HG02938 (cell line): ENCODE results near the gene WNT2.
"Not testable (repeated sequence)": the region's sequence is repeated elsewhere in the genome, so short reads cannot be mapped to it uniquely, and the experiment has no call there.

Experiments used
- ATAC-seq: cut with Tn5 transposase; IDR thresholded peaks from one replicate; pipeline ENCODE4 v1.9.1; 2021; ENCODE audit warnings: mild to moderate bottlenecking, moderate library complexity; ENCODE audit not compliant: unreplicated experiment

The WNT2 gene

DNA sequence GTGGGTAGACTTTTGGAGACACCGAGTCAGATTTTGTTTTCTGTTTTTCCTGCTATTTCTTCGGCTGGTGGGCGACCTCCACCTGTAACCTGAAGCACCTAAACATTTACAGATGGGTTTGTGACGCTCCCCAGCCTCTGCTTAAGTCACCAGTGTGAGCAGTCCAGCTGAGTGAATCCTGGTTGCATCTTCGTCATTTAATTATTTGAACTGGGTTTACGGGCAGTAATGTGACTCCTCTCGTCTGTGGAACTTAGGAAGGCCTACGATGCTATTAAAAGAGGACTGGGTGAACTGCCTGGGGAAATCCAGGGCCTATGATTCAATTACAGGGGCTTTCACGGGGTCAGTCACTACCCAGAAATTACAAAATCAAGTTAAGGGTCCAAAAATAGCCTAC lies 52.5 kb downstream of the WNT2 start:
- no peak for ATAC-seq

DNA sequence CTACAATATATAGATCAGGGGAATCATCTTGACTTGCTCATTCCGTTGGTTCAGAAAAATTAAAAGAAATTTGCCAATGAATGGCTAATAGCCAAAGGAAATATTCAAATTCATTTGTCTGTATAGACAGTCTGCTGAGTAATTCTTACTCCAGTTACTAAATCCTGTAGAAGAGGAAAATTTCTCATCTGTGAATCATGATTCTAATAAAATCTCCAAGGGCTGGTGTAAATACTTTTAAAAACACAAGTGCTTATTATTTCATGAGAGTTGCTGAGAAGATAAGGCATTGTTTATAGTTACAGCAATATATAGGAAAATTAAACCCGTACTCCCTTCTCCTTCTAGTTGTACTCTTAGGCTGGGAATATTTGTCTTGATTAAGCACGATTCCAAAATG lies 53.0 kb downstream of the WNT2 start:
- ATAC-seq, result no peak

DNA sequence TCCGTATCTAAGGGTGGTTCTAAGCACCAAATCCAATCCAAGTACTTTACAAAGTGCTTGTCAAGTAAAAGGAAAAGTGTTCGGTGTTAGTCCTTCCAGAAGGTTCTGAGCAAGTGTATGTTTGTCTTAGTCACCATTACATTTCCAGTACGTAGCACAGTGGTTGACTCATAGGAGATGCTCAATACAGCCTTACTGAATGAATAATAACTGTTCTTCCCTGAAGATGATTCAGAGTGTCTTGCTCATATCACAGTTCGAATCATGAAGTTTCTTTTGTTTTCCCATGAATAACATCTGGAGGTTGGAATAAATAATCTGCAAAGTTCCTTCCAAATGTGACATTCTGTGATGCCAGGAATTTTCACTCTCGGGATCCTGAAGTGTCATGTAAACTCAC lies 53.4 kb downstream of the WNT2 start:
- ATAC-seq, result no peak

DNA sequence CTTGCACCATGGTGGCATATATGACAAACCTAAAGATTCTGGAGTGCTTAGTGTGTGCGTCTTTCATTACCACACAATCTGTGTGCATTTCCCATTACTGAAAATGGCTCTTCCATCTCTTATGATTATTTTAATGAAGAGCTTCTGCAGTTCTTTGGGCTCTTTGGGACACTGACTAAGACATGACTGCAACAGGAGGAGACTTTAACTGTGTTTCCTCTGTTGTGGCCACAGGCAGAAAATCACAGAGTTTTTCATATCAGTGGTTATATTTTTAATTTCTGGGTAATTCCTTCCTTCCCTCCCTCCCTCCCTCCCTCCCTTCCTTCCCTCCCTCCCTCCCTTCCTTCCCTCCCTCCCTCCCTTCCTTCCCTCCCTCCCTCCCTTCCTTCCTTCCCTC lies 58.1 kb downstream of the WNT2 start:
- ATAC-seq, result no peak

DNA sequence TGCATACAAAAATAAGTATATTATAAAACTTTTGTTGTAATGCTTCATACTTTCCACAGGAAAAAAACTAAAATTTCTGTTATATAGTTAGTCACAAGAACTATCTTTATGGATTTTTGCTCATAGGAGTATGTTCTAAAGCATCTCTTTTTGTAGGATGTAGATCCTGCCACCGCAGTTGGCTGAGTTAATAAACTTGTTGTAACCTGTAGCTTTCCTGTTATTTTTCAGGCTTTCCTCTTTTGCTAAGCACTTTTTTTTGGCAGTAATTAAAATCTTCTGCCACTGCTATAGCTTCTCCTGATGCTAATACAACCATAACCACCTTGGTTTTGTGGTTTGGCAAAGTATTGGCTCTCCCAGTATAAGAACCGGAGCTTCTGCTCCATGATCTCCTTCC lies 60.3 kb downstream of the WNT2 start:
- no peak for ATAC-seq

DNA sequence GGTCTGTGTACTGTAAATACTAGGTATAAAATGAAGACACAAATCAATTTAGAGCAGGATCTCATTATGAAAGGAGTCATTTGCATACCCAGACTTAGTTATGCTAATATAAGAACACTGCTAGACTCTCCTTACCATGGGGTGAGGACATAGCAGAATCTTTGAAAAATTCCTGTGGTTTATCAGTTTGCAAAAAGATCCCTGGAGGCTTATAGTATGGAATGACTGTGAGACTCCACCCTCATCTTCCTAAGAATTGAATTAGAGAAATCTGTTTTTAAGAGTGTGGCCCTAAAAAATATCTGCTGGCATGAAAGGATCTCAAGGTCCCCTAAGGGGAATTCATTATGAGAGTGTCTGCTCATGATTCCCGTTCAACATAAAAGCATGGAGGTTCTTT lies 63.2 kb downstream of the WNT2 start:
- ATAC-seq, result no peak

DNA sequence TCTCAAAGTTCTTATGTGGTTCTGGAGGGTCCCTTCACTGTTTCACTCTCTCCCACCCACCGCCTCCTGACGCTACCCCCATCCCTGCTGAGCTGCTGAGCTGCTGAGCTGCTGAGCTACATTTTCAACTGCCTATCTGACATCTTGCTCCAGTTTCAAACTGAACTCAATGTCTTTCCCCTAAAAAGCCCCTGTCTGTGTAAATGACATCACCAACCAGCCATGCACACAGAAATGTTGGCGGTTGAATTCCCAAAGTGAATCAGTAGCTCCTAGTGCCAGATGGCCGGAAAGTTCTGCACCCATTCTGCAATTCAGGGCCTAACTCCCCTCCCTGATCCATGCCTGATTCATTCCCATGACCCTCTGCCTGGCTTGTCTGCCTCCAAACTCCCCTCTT lies 71.2 kb downstream of the WNT2 start:
- peak; percentile 39 for ATAC-seq

DNA sequence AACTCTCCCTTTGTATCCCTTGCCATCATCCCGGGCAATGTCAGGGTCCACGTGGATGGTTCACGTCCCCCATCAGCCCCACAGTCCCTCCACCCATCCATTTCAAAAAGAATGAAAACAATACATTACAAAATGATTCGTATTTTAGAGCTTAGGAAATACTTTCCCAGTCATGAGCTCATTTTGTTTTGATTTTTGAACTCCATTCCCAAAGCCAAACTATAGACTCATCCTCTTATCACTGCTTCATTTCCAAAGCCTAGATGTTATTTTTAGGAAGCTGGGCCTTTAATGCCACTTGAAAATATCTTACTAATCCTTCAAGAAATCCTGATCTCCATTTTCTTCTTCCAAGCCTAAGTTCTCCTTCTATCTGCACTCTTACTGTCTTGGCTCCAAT lies 72.1 kb downstream of the WNT2 start:
- no peak for ATAC-seq

DNA sequence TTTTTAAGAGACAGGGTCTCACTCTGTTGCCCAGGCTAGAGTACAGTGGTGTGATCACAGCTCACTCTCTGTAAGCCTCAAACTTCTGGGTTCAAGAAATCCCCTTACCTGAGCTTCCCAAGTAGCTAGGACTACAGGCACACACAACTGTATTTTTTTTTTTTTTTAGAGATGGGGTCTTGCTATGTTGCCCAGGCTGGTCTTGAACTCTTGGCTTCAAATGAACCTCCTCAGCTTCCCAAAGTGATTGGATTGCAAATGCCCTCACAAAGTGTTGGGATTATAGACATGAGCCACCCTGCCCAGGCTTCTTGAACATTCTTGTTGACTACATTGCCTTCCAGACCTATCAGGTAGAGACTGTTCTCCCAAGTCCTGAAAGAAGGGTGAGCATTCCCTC lies 72.6 kb downstream of the WNT2 start:
- ATAC-seq, result no peak

DNA sequence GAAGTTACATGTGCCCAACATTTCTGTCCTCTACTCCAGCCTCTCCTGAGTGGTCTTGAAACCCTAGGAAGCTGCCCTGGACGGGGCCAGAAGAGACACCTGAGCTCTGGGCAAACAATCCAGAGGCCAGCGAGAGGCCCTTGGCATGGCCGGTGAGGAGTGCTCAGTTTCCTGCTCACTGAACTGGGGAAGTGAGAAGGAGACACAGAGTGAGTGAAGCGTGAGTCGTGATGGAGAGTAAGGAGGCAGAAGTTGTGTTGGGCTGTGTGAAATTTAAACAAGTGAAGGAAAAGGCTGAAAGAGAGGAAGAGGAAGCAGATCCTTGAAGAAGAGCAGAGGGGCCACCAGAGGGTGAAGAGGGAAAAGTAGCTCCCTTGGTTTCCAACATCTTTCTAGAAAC lies 73.2 kb downstream of the WNT2 start:
- ATAC-seq, result no peak

DNA sequence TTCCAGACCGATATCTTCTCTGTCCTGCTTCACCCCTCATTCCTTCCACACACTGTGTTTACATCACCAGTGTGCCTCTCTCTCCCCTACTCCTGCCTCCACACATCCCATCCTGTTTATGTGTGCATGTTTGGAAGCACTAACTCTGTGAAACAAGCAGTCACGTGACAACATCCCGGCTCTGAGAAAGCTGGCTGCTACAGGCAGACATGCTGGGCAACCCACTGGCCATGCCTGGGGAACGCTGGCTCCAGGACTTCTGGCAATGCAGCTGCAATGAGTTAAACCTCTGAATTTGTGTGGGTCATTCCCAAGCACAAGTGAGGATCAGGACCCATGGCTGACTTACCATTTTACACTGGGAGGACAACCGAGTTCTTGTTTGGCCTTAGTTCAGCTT lies 74.0 kb downstream of the WNT2 start:
- ATAC-seq, result no peak

DNA sequence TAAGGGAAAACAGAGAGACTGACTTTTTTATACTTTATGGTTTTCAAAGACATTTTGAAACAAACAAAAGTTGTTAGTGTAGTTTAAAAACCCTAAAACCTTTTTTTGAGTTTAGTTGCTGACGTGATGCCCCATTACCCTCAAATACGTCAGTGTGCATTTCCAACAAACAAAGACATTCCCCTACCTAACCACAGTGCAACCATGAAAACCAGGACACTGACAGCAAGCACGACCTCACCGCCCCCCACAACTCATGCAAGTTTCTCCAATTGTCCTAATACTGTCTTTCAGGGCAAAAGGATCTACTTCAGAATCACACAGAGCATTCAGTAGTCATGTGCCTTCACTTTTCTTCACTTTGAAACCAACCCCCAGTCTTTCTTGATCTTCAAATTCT lies 75.0 kb downstream of the WNT2 start:
- no peak for ATAC-seq

DNA sequence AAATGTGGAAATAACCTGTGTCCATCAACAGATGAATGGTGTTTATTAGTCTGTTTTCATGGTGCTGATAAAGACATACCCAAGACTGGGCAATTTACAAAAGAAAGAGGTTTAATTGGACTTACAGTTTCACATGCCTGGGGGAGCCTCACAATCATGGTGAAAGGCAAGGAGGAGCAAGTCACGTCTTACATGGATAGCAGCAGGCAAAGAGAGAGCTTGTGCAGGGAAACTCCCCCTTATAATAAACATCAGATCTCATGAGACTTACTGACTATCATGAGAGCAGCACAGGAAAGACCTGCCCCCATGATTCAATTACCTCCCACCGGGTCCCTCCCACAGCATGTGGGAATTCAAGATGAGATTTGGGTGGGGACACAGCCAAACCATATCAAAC lies 77.2 kb downstream of the WNT2 start:
- ATAC-seq, result not testable (repeated sequence)

DNA sequence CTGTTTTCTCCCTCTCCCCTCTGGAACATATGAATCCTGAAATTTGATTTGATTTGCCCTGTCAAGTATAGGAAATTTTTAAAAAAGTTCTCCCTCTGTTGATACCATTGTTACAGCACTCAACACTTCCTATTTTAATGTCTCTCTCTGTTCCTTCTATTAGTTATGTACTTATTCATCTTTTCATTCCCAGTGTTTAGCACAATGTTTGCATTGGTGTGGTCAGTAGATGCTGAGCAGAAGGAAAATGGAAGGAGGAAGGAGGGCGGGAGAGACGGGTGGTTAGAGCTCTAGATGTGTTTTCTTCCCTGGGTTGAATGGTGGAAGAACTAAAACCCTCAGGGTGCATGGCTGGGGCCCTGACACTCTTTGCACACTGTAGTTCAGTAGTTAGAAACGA lies 79.5 kb downstream of the WNT2 start:
- no peak for ATAC-seq

DNA sequence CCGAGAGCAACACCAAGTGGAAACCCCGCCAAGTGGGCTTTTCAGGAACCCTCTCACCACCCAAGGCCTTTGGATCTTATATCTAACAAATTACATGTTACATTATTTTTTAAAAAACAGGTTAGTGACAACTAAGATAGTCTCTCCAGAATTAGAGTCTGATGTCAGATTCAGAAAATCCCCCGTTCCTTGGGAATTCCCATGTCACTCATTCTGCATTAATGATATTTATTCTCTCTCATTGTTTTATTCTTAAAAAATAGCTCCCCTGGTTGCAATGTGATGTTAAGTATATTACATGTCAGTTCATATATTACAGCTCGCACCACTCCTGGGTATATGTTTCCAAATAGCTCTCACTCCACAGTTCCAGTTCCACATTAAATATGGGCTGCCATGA lies 81.8 kb downstream of the WNT2 start:
- ATAC-seq, result no peak

DNA sequence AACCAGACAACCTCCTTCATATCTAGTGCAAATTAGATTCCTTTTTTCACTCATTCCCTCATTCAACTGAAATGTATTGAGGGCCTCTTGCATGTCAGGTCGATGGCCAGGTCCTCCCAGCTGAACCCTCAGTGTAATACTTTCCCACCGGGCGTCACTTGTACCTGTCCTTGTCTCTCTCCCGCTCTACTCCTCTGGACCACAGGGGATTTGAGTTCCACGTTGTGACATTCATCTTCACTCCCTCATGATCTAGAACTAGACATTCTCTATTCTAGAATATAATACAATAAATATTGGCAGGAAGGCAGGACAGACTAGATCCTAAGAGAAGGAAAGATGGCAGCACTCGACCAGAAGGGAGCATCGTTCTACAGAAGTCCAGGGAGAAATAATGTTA lies 83.9 kb downstream of the WNT2 start:
- ATAC-seq, result no peak

DNA sequence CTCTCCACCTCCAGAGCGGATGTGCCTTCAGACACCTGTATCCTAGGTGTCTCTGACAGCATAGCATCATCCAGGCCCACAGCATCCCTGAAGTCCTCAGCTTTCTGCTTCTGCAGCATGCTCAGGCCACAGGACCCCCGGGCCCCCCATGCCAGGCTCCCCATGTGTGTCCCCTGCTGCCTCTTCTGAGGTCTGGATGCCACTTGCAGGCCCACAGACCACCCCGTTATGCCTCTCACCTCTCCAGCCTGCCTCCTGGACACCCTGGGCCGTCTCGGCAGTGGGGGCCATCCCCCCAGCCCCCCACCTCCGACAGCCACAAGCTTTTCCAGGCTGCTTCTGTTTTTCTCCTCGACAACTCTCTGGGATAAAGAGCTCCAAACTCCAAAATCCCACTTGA lies 84.4 kb downstream of the WNT2 start:
- ATAC-seq, result no peak

DNA sequence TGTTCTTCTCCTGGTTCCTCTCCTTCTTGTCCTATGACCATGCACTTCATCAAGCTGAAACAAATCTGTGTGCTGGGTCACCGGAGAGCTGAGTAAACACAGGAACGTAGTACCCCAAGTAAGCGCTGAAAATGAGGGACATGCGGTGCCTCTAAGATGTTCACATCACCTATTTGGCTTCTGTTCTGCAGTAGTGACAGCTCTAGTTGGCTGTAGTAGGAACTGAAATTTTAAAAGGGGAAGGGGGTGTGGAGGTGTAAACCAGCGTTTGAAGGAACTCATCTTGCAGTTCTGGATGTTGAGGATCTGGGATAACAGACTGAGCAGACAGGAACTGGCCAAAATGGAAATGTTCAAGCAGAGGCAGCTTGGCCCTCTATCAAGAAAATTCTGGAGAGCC lies 85.2 kb downstream of the WNT2 start:
- ATAC-seq, result no peak

DNA sequence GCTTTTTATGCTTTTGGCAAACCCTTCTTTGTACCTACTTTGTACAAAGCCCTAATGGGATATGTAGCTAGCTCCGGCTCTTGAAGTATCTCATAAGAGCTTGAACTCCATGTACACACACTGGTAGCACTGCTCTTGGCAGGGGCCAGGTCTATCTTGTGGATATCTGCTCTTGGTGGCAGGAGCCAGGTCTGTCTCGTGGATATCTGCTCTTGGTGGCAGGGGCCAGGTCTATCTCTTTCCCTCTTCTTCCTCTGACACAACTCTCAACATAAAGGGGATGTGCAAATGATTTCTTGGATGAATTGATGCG lies 91.9 kb downstream of the WNT2 start:
- ATAC-seq, result no peak

DNA sequence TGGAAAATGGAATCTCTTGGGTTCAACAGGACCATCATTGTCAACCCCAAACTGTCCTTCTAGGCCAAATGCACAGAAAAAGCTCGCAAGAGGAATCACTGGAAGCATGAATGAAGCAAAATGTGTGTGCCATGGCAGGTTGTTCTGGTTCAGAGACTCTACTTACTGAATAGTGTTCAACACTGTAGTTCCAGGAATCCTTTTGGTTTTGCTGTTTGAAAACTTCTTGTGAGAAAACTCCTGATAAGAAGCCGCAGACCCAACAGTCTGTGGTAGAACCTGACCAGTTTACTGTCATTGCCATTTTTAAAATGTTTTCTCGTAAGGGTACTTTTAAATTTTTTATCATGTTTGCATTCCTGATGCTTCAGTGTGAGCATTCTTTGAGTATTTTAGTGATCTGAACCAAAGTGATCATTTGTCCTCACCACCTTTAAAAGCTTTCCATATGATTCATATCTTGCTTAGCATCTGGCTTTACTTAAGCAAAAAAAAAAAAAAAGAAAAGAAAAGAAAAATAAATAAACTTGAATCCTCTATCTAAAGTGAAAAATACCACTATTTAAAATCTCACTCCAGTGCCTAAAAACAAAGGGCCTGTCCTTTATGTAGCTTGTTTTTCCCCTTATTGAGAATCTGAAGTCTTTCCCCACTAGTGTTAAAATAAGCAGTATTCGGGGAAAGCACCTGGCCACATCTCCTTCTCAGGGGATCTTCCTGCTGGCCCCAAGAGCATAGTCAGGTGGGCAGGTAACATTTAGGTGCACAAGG lies 92.4 kb downstream of the WNT2 start:
- peak; percentile 72 for ATAC-seq

DNA sequence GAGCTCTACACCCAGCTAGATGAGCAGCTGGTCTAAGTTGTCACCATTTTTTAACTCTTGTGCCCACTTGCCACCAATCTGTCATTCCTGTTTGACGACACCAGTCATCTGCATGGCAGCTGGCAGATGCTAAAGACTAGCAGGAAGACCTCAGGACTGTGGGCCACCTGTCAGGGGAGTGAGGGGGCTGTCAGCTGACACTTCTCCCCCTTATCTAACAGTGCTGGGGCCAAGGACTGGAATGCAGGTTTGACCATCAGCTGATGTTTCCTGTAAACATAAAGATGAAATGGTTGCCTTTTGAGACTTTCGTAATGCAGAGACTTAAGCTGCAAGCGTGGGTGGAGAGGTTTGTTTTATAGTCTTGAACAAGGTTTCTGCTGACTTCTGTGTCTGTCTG lies 93.5 kb downstream of the WNT2 start:
- no peak for ATAC-seq

DNA sequence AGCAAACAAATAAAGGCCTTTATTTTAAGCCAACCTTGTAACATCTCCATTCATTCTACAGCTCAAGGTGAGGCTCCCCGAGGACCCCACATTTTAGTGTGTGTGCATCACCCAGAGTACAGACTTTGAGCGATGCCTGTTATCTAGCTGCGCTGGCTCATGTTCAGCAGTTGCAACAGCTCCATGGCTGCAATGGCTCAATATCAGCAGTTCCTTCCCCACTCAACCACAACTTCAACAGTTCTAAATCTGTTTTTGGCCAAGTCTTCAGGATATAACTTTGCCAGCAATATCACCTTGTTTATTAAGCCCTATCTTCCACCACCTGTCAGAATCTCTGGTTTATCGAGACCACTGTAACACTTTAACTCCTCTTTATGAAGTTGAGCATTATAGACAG lies 95.8 kb downstream of the WNT2 start:
- no peak for ATAC-seq

DNA sequence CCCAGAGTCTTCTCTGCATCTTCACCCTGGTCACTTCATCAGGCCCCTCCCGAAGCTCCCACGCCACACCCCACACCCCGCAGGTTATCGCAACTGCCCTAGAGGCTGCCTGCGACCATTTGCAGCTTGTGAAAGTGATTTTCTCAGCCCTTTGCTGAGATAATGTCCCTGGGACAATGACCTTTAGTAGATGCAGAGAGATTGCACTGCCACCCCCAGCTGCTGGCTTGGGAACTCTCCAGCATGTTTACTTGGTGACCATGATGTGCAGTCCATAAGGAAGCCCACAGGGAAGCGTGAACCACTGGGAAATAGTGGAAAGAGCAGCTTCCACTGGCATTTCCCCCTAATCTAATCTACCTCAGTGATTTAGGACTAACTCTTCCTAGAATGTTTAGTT lies 97.3 kb downstream of the WNT2 start:
- ATAC-seq, result no peak
